Endothelial cell of umbilical vein (primary cell): ENCODE results near the gene ZSWIM6. TPM values are rescaled to one million over a fixed set of nuclear protein-coding genes. Genes with fewer than 3 reads are reported as not detected.

Experiments
- BruUV-seq: library from RNA; stranded (reverse); fragments of 400-500 nt; replicated peaks from 2 replicates; lab custom pipeline; 2021; lab: Mats Ljungman, UMichigan
- CTCF ChIA-PET: fragments of 300-600, 350-600 bp; sonication (Branson Sonifier 250); formaldehyde crosslinking; loops from one replicate; lab custom pipeline; 2021; ENCODE audit warnings: antibody characterized with exemption, inconsistent platforms; lab: Charles Lee
- POLR2A ChIA-PET: fragments of 300-600, 350-600 bp; sonication (Branson Sonifier 250); formaldehyde crosslinking; loops from one replicate; lab custom pipeline; 2021; ENCODE audit warnings: antibody characterized with exemption, inconsistent platforms; lab: Charles Lee
- DNase-seq: peaks from one replicate; pipeline ENCODE4 v3.0.0-alpha.2; 2011; ENCODE audit warnings: low read depth, low spot score
- FAIRE-seq: peaks from 2 replicates; lab custom pipeline; 2011; peaks lifted over from hg19 to GRCh38; lab: Jason Lieb, UNC
- H2AFZ ChIP-seq: 2 replicates; pipeline ENCODE4 v1.6.0; 2012; ENCODE audit warnings: low read depth, low read length, control low read depth, inconsistent platforms
- H3K27ac ChIP-seq: 2 replicates; pipeline ENCODE4 v1.5.1; 2011; ENCODE audit warnings: low read depth, mild to moderate bottlenecking, control low read depth, low read length, moderate library complexity; ENCODE audit not compliant: insufficient read depth
- H3K27me3 ChIP-seq, 2 experiments: 2 replicates each; pipeline versions ENCODE4 v1.6.0 to v1.6.1; 2011; ENCODE audit warnings: low read length in 2 of 2, mixed read lengths in 1 of 2; ENCODE audit not compliant: control insufficient read depth in 2 of 2, insufficient read depth in 2 of 2
- H3K36me3 ChIP-seq, 2 experiments: 2 replicates in 1 of 2; 3 replicates in 1 of 2; pipeline ENCODE4 v1.5.1; 2011; ENCODE audit warnings: low read length in 2 of 2, mild to moderate bottlenecking in 1 of 2, moderate library complexity in 1 of 2; ENCODE audit not compliant: control insufficient read depth in 2 of 2, insufficient read depth in 2 of 2; ENCODE audit errors: extremely low read depth in 1 of 2
- H3K4me1 ChIP-seq: 3 replicates; pipeline ENCODE4 v1.5.1; 2011; ENCODE audit warnings: mild to moderate bottlenecking, low read length; ENCODE audit not compliant: control insufficient read depth, insufficient read depth; ENCODE audit errors: extremely low read depth
- H3K4me2 ChIP-seq: 2 replicates; pipeline ENCODE4 v1.6.1; 2011; ENCODE audit warnings: low read length, control low read depth, mixed read lengths; ENCODE audit not compliant: insufficient read depth
- H3K4me3 ChIP-seq, 3 experiments: fragments of 200-600 bp in 1 of 3; sonication (generic), shearing (Covaris generic) in 1 of 3; replicated peaks in 1 of 3; 2 replicates each; pipeline ENCODE4 v1.5.1; 2011 to 2016; ENCODE audit warnings: control low read depth in 3 of 3, low read length in 3 of 3, mild to moderate bottlenecking in 2 of 3, inconsistent platforms in 1 of 3, low read depth in 1 of 3, moderate library complexity in 1 of 3; ENCODE audit not compliant: insufficient read depth in 1 of 3
- H3K79me2 ChIP-seq: 2 replicates; pipeline ENCODE4 v1.6.0; 2012; ENCODE audit warnings: low read length, inconsistent platforms; ENCODE audit not compliant: control insufficient read depth, insufficient read depth
- H3K9ac ChIP-seq: replicated peaks from 2 replicates; pipeline ENCODE3; 2011; ENCODE audit warnings: low read length, control low read depth; ENCODE audit not compliant: insufficient read depth; ENCODE audit errors: extremely low read depth
- H3K9me1 ChIP-seq: replicated peaks from 3 replicates; pipeline ENCODE4 v1.6.0; 2011; ENCODE audit warnings: mild to moderate bottlenecking, low read length; ENCODE audit not compliant: control insufficient read depth, insufficient read depth; ENCODE audit errors: extremely low read depth
- H3K9me3 ChIP-seq: replicated peaks from 2 replicates; pipeline ENCODE4 v1.5.1; 2012; ENCODE audit warnings: low read length, inconsistent platforms; ENCODE audit not compliant: control insufficient read depth, insufficient read depth
- H4K20me1 ChIP-seq: replicated peaks from 2 replicates; pipeline ENCODE3; 2011; ENCODE audit warnings: mild to moderate bottlenecking, low read length; ENCODE audit not compliant: control insufficient read depth, insufficient read depth; ENCODE audit errors: extremely low read depth
- CTCF ChIP-seq, 2 donors: IDR thresholded peaks; 1 replicate in 1 of 2; 2 replicates in 1 of 2; pipeline ENCODE4 v1.5.1; 2011; ENCODE audit warnings: low read length in 2 of 2, mild to moderate bottlenecking in 2 of 2, moderate library complexity in 2 of 2, control low read depth in 1 of 2, inconsistent platforms in 1 of 2, low read depth in 1 of 2; ENCODE audit not compliant: insufficient read depth in 1 of 2; ENCODE audit errors: extremely low read depth in 1 of 2
- EZH2 ChIP-seq: IDR thresholded peaks from 2 replicates; pipeline ENCODE4 v1.6.1; 2012; ENCODE audit warnings: borderline replicate concordance, low read depth, mild to moderate bottlenecking, moderate library complexity, low read length, inconsistent platforms; ENCODE audit not compliant: severe bottlenecking
- FOS ChIP-seq: IDR thresholded peaks from 2 replicates; pipeline ENCODE4 v1.6.1; 2011; ENCODE audit warnings: mild to moderate bottlenecking, low read length, moderate library complexity, borderline replicate concordance; ENCODE audit not compliant: insufficient read depth
- GATA2 ChIP-seq: IDR thresholded peaks from 2 replicates; pipeline ENCODE4 v1.7.0; 2011; ENCODE audit warnings: low read depth, mild to moderate bottlenecking, moderate library complexity, mixed read lengths, low read length; ENCODE audit not compliant: insufficient read length, insufficient read depth
- JUN ChIP-seq: IDR thresholded peaks from 2 replicates; pipeline ENCODE4 v1.6.1; 2011; ENCODE audit warnings: borderline replicate concordance, low read depth; ENCODE audit not compliant: insufficient read length, insufficient read depth
- MAX ChIP-seq: IDR thresholded peaks from 2 replicates; pipeline ENCODE4 v1.6.1; 2011; ENCODE audit not compliant: insufficient read depth, insufficient read length
- MYC ChIP-seq: IDR thresholded peaks from one replicate; pipeline ENCODE4 v1.6.1; 2011; ENCODE audit warnings: mild to moderate bottlenecking, low read depth, low read length
- POLR2A ChIP-seq: IDR thresholded peaks from 2 replicates; pipeline ENCODE4 v1.6.1; 2012; ENCODE audit warnings: low read depth, mild to moderate bottlenecking, control low read depth, low read length
- POLR2AphosphoS5 ChIP-seq: IDR thresholded peaks from 2 replicates; pipeline ENCODE4 v1.6.1; 2012; ENCODE audit warnings: low read depth, mild to moderate bottlenecking, control low read depth, low read length, moderate library complexity; ENCODE audit not compliant: insufficient read depth
- dilution Hi-C: fragments of 300-500 bp; cut with MboI; formaldehyde crosslinking; loops from one replicate; pipeline ENCODE4 v1.15.0; 2019; ENCODE audit warnings: low sequenced_read_pairs; ENCODE audit not compliant: extremely low pct_ligation_motif_present
- intact Hi-C: fragments of 100-400 bp; cut with micrococcal nuclease; formaldehyde crosslinking; loops from one replicate; pipeline ENCODE4 v1.10.0; 2022
- polyA plus RNA-seq, 4 experiments: library from polyadenylated mRNA; depleted of rRNA in 3 of 4; stranded (reverse) in 3 of 4; unstranded in 1 of 4; fragments of >200 nt; gene quantifications; 2 replicates each; pipeline versions ENCODE4 v1.2.1 to v1.2.3, GENCODE V29; 2011 to 2012; ENCODE audit warnings: missing spikeins in 1 of 4
- total RNA-seq: library from RNA; stranded (reverse); gene quantifications from 2 replicates; pipeline ENCODE4 v1.2.3, GENCODE V29; 2021

Gene ZSWIM6
- total and polyA plus RNA-seq, 2 donors (not counting 3 experiments of a cell fraction or from before 2014, with no cell fraction given): 14.9 to 25.3 TPM

- POLR2A ChIA-PET: interaction anchor here (0.7 to 1.1 kb wide), 4 partner anchors 9 to 464 kb away, joined by 5 to 13 read pairs (median 8); partner anchors contain the start of genes ERCC8 and ZSWIM6
- H3K4me2 ChIP-seq: peak overlapping the region; percentile 98
- no peak for TF ChIP-seq GATA2
- peak; percentile 52 for TF ChIP-seq POLR2A
- no peak for TF ChIP-seq MYC
- peak; percentile 49 for TF ChIP-seq FOS
- peak; percentile 92 for TF ChIP-seq POLR2AphosphoS5
- TF ChIP-seq JUN: peak; percentile 73
- TF ChIP-seq CTCF (IDR thresholded peaks at IDR 0.05; ENCODE audit: extremely low read depth in 1 of 2, insufficient read depth in 1 of 2, low read depth in 1 of 2, low read length in 2 of 2): no peak
- TF ChIP-seq MAX: no peak
- no peak for TF ChIP-seq EZH2
- BruUV-seq: no TSS peak
- peak overlapping the region; percentile 97 for H3K27ac ChIP-seq
- H2AFZ ChIP-seq: no peak overlapping the region
- CTCF ChIA-PET: interaction anchor here (0.6 to 2.6 kb wide), 10 partner anchors 11 to 223 kb away, joined by 3 to 10 read pairs (median 3); partner anchors contain the start of gene ZSWIM6
- peak; percentile 99 for DNase-seq
- H3K36me3 ChIP-seq: no peaks in the 10 kb centered on the region
- H3K9me1 ChIP-seq: no peaks in the 10 kb centered on the region
- H3K27me3 ChIP-seq: no peaks in the 10 kb centered on the region
- peak overlapping the region in 2 of 3 experiments; percentile 15 to 63 for H3K4me3 ChIP-seq
- H3K79me2 ChIP-seq: peaks cover 70% of the 10 kb centered on the region
- peaks cover 7% of the 10 kb centered on the region for H4K20me1 ChIP-seq
- H3K9ac ChIP-seq: peak overlapping the region; percentile 83
- FAIRE-seq: peak; percentile 98
- dilution Hi-C loops: no loop called here
- intact Hi-C loops: loop anchor here (1.0 to 5.0 kb wide), 5 partner anchors 42 to 250 kb away; partner anchors contain the start of genes SMIM15 and ZSWIM6
- peaks cover 21% of the 10 kb centered on the region for H3K4me1 ChIP-seq
- no peaks in the 10 kb centered on the region for H3K9me3 ChIP-seq
These were observed 76.6 kb downstream of the ZSWIM6 start for GRCh38 chr5:61408476-61409168.
